B cell (primary cell): Measurements from ENCODE around the gene ASIC4. TPM values are rescaled to one million over a fixed set of nuclear protein-coding genes. Genes with fewer than 3 reads are reported as not detected.
A peak's percentile ranks its signal among the peaks of the same experiment; 100 is the strongest.

Source experiments
- ATAC-seq: fragments of 200-7000 bp; cut with Tn5 transposase; one replicate; pipeline ENCODE4 v1.10.0; 2021; ENCODE audit warnings: low read depth, mild to moderate bottlenecking, moderate number of reproducible peaks, moderate library complexity
- CTCF ChIA-PET: fragments of 350-600 bp; sonication (Branson Sonifier 250); formaldehyde crosslinking; loops from one replicate; lab custom pipeline; 2021; ENCODE audit warnings: antibody characterized with exemption, inconsistent platforms; lab: Charles Lee
- POLR2A ChIA-PET: fragments of 350-600 bp; sonication (Branson Sonifier 250); formaldehyde crosslinking; loops from one replicate; lab custom pipeline; 2021; ENCODE audit warnings: antibody characterized with exemption; lab: Charles Lee
- DNase-seq: peaks from one replicate; pipeline ENCODE4 v3.0.0; 2013
- H2AFZ ChIP-seq: 2 replicates; pipeline ENCODE4 v1.6.1; 2012; ENCODE audit warnings: mild to moderate bottlenecking, low read depth, low read length; ENCODE audit not compliant: insufficient read depth, poor library complexity, severe bottlenecking
- H3K27ac ChIP-seq, 2 donors: 1 replicate in 1 of 2; 2 replicates in 1 of 2; pipeline ENCODE4 v1.5.1; 2012 to 2013; ENCODE audit warnings: low read length in 2 of 2, mild to moderate bottlenecking in 2 of 2, moderate library complexity in 1 of 2
- H3K27me3 ChIP-seq, 4 experiments: fragments of 200-600 bp in 1 of 4; sonication (generic) in 1 of 4; replicated peaks in 1 of 4; 1 replicate in 2 of 4; 2 replicates in 2 of 4; pipeline versions ENCODE4 v1.6.1 to v1.7.0; 2013 to 2016; ENCODE audit warnings: low read length in 3 of 4, mild to moderate bottlenecking in 2 of 4, mixed read lengths in 1 of 4, moderate library complexity in 1 of 4; ENCODE audit not compliant: insufficient read depth in 4 of 4, control insufficient read depth in 3 of 4; ENCODE audit errors: control extremely low read depth in 1 of 4
- H3K36me3 ChIP-seq, 2 experiments: replicated peaks in 1 of 2; 1 replicate in 1 of 2; 2 replicates in 1 of 2; pipeline versions ENCODE4 v1.6.1 to v1.7.1; 2013; ENCODE audit warnings: low read length in 1 of 2; ENCODE audit not compliant: insufficient read depth in 2 of 2, control insufficient read depth in 1 of 2; ENCODE audit errors: control extremely low read depth in 1 of 2, extremely low read depth in 1 of 2
- H3K4me1 ChIP-seq, 2 donors: fragments of 200-600 bp in 1 of 2; sonication (generic) in 1 of 2; 1 replicate in 1 of 2; 2 replicates in 1 of 2; pipeline versions ENCODE4 v1.5.1 to v1.6.1; 2013 to 2017; ENCODE audit warnings: low read length in 2 of 2; ENCODE audit not compliant: control insufficient read depth in 2 of 2, insufficient read depth in 2 of 2
- H3K4me2 ChIP-seq: replicated peaks from 2 replicates; pipeline ENCODE3; 2012; ENCODE audit warnings: mild to moderate bottlenecking, low read depth, low read length; ENCODE audit not compliant: poor library complexity, severe bottlenecking
- H3K4me3 ChIP-seq, 5 experiments: fragments of 200-600 bp in 1 of 5; sonication (generic) in 1 of 5; 1 replicate in 3 of 5; 2 replicates in 2 of 5; pipeline versions ENCODE4 v1.5.1 to v1.7.0; 2011 to 2016; ENCODE audit warnings: low read length in 4 of 5, mild to moderate bottlenecking in 4 of 5, low read depth in 2 of 5, control low read depth in 1 of 5, moderate library complexity in 1 of 5; ENCODE audit not compliant: insufficient read depth in 1 of 5; ENCODE audit errors: control extremely low read depth in 1 of 5, extremely low read depth in 1 of 5
- H3K79me2 ChIP-seq: fragments of 200-600 bp; sonication (generic); one replicate; pipeline ENCODE4 v1.6.0; 2016; ENCODE audit warnings: low read length; ENCODE audit not compliant: control insufficient read depth, insufficient read depth
- H3K9ac ChIP-seq: fragments of 200-600 bp; sonication (generic); 2 replicates; pipeline ENCODE4 v1.6.1; 2017; ENCODE audit warnings: mild to moderate bottlenecking, low read length, moderate library complexity
- H3K9me3 ChIP-seq, 3 donors: one replicate each; pipeline versions ENCODE4 v1.6.1 to v1.7.1; 2013; ENCODE audit warnings: low read length in 2 of 3; ENCODE audit not compliant: control insufficient read depth in 2 of 3, insufficient read depth in 1 of 3; ENCODE audit errors: control extremely low read depth in 1 of 3
- H4K20me1 ChIP-seq: 2 replicates; pipeline ENCODE4 v1.6.0; 2012; ENCODE audit warnings: mild to moderate bottlenecking, low read length; ENCODE audit not compliant: insufficient read depth, control insufficient read depth, poor library complexity, severe bottlenecking
- H3K27ac Mint-ChIP-seq: one replicate; pipeline ENCODE4 v1.8.0; 2021; ENCODE audit warnings: mixed read lengths
- H3K27me3 Mint-ChIP-seq: one replicate; pipeline ENCODE4 v1.8.0; 2021; ENCODE audit warnings: mixed read lengths
- H3K4me1 Mint-ChIP-seq: one replicate; pipeline ENCODE4 v1.8.0; 2021; ENCODE audit warnings: mixed read lengths
- H3K4me3 Mint-ChIP-seq: one replicate; pipeline ENCODE4 v1.8.0; 2021; ENCODE audit warnings: mixed read lengths
- H3K9me3 Mint-ChIP-seq: one replicate; pipeline ENCODE4 v1.8.0; 2022; ENCODE audit warnings: mixed read lengths; ENCODE audit not compliant: insufficient read depth
- CTCF ChIP-seq: fragments of 200-600 bp; IDR thresholded peaks from one replicate; pipeline ENCODE4 v1.8.0; 2022; ENCODE audit warnings: antibody characterized with exemption, mild to moderate bottlenecking
- EZH2 ChIP-seq: IDR thresholded peaks from 2 replicates; pipeline ENCODE4 v1.6.1; 2012; ENCODE audit warnings: borderline replicate concordance, low read depth, mild to moderate bottlenecking, moderate library complexity, low read length; ENCODE audit not compliant: insufficient read depth, poor library complexity, severe bottlenecking
- WGBS: methylation state at CpG from one replicate; pipeline ENCODE4 v1.1.5; 2013; ENCODE audit warnings: missing lambda C conversion rate; ENCODE audit not compliant: insufficient coverage; 5-methylcytosine and 5-hydroxymethylcytosine counted together
- intact Hi-C: fragments of 100-400 bp; cut with micrococcal nuclease; formaldehyde crosslinking; loops from one replicate; pipeline ENCODE4 v1.10.0; 2022
- polyA plus RNA-seq: library from polyadenylated mRNA; depleted of rRNA; stranded (reverse); fragments of >200 nt; gene quantifications from 2 replicates; pipeline ENCODE4 v1.2.3, GENCODE V29; 2012
- total RNA-seq, 2 donors: library from RNA; stranded (reverse); fragments of 120-200 nt in 1 of 2; gene quantifications; 1 replicate in 1 of 2; 2 replicates in 1 of 2; pipeline versions ENCODE4 v1.2.3 to v1.2.4, GENCODE V29; 2013 to 2022

Gene ASIC4
- total and polyA plus RNA-seq, 2 donors (not counting 1 experiment from before 2014, with no cell fraction given): not detected

DNA sequence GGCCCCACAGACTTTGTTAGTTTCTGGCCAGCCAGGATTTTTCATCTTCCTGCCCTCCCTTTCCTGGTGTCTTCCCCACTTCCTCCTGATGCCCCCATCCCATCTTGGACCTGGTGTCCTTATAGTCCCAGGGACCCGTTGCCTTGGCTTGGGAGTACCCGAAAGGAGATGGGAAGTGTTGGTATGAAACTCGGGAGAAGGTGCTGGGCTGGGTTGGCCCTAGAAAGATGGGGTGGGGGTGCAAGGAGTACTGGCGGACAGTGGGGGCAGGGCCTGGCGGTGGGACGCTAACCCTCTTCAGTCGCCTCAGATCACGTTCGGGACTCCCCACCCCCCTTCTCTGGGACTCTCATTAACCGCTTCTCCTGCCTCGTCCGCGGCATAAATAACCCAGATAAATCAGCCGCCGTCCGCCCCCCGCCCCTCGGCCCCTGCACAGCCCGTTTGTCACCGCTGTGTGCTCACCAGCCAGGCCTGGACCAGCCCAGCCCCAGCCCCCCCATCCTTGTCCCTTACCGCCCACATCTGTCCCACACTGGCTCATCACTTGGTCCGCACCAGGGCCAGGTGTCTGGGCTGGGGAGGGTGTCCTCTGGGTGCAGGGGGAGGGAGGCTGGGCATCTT is 3.7 kb upstream of the ASIC4 start:
- Histone ChIP-seq H3K36me3 (peaks cover 0 to 11% of the 10 kb centered on the region in 2 experiments), H3K4me1 (peaks cover 15 to 30% of the 10 kb centered on the region in 2 donors), H3K27ac (no peak overlapping the region), H3K79me2 (no peaks in the 10 kb centered on the region), H4K20me1 (no peaks in the 10 kb centered on the region), H3K9ac (no peak overlapping the region), H2AFZ (no peak overlapping the region), H3K4me3 (no peak overlapping the region), H3K27me3 (peaks cover 0 to 74% (median 19%) of the 10 kb centered on the region in 4 experiments), H3K9me3 (peaks cover 0 to 18% (median 0%) of the 10 kb centered on the region in 3 donors), H3K4me2 (peak overlapping the region; percentile 64)
- no peaks in the 10 kb centered on the region for H3K9me3 Mint-ChIP-seq
- no peak overlapping the region for H3K27ac Mint-ChIP-seq
- intact Hi-C loops: no loop called here
- H3K27me3 Mint-ChIP-seq: peaks cover 50% of the 10 kb centered on the region
- TF ChIP-seq EZH2 (no peak), CTCF (no peak)
- H3K4me3 Mint-ChIP-seq: peak overlapping the region; percentile 69
- DNase-seq: no peak
- no peak for ATAC-seq
- ChIA-PET CTCF (interaction anchor here (0.9 to 2.7 kb wide), 14 partner anchors 9 to 132 kb away, joined by 3 to 15 read pairs (median 4); partner anchors contain the start of gene GMPPA), POLR2A (no interaction called here)
- peaks cover 26% of the 10 kb centered on the region for H3K4me1 Mint-ChIP-seq
- 21% methylated on average over 17 of the region's 22 CpGs for WGBS
